Stimulated activated CD8-positive, alpha-beta memory T cell treated with anti-CD3 and anti-CD28 coated beads, Interleukin-15, amount 100 ng/mL, for 24 hours (primary cell): ENCODE data around the gene IQGAP3.
"Not testable (repeated sequence)": the region's sequence is repeated elsewhere in the genome, so short reads cannot be mapped to it uniquely, and the experiment has no call there.

Experiments
- DNase-seq: peaks from one replicate; pipeline ENCODE4 v3.0.0-alpha.2; 2020; ENCODE audit warnings: low read depth

Gene IQGAP3

DNA sequence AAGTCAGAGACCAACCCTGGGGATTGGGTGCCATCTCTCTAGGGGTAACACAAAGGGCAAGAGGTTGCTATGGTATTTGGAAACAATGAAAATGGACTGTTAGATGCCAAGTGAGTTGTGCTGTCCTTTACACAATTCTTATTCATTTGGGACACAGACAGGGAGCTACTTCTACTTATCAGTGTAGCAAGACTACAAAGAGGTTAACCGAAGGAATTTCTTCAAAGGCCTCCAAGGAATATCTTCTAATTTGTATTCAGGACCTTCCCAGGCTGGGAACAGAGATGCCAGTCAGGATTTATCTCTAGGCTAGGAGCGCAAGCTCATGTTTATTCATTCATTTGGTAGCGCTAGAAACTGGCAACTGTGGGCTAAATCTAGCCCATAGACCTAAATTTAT lies 21.8 kb upstream of the IQGAP3 start:
- DNase-seq: no peak

DNA sequence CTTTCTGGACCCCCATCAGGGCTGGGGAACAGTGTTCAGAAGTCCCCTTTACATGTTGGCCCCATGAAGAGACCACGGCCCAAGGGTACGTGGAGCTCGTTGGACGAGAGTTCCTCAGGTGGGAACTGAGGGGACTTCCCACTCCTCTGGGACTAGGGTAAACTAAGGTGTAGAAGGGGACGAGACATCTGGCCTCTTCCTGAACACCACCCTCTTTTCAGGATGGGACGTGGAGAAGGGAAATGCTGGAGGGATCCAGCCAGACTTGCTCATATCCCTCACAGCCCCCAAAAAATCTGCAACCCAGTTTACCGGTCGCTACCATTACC lies 21.3 kb upstream of the IQGAP3 start:
- no peak for DNase-seq

DNA sequence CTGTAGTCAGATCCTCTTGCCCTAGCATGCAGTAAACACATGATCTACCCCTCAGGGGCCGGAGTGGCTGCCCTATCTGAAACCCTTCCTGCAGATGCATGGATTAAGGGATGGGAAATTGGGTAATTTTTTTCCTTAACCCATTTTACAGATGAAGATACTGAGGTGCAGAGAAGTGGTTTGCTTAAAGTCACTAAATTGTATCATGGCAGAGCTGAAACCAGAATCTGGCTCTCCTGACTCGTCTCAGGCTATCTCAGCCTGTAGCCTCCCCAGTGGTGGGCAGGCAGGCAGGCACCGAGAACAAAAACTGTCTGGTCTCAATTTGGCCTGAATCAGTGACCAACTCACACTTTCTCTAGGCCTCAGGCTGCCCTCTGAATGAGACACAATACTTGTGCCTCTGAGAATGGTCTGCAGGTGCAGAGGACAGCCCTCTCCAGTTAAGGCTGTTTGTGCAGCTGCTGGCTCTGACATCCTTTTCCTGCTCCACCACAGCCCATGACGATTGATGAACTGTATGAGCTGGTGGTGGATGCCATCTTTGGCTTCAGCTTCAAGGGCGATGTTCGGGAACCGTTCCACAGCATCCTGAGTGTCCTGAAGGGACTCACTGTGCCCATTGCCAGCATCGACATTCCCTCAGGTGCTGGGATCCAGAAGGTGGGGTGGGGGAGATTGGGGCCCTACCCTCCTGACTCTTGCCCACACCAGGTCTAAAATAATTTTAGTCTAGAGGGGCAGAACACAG lies 20.7 kb upstream of the IQGAP3 start:
- no peak for DNase-seq

DNA sequence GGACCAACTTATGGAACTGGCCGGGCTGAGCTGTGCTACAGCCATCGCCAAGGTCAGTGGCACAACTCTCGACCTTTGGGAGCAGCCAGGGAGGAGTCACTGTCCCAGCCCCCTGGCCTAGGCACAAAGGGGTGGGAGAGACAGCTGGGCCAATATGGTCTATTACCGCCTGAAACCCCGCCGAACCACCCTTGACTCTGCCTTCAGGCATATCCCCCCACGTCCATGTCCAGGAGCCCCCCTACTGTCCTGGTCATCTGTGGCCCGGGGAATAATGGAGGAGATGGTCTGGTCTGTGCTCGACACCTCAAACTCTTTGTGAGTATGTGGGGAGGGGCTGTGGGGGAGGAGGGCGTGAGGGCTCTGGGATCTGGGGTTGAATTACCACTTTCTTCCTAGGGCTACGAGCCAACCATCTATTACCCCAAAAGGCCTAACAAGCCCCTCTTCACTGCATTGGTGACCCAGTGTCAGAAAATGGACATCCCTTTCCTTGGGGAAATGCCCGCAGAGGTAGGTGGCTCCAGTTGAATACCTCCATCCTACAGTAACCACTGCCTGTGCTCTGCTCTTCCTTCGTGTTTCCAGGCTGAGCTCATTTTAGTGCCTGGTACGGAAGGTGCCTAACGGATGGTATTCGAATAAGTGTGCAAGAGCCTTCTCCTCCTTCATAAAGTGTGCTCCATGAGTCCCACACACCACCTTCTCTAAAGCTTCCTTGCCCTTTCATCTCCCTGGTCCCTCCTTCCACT lies 20.0 kb upstream of the IQGAP3 start:
- DNase-seq: no peak

DNA sequence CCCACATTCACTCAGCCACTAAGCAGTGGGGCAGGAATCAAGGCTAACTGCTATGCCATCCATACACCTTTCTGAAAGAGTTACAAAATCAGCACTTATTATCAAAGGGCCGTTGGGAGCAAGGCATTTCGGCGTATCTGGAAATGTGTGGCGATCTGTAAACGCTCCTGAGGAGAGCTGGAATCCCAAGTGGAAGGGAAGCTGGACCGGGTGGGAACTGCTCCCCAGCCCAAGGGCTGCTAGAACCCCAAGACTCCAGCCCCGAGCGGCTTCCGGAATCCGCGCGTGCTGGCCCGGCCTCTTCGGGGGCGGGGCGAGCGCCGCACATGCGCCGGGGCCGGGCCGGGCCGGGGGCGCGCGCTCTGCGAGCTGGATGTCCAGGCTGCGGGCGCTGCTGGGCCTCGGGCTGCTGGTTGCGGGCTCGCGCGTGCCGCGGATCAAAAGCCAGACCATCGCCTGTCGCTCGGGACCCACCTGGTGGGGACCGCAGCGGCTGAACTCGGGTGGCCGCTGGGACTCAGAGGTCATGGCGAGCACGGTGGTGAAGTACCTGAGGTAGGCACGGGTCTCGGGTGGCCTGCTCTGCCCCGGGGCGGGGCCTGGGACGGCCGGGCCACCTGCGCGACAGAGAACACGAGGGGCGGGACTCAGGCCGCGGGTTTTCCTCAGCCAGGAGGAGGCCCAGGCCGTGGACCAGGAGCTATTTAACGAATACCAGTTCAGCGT lies 19.2 kb upstream of the IQGAP3 start, which contains the start of gene NAXE:
TSS of gene NAXE (plus strand) at position 345 of the 726 bp plus-strand sequence. CDS start at position 374, 29 bp downstream.
- DNase-seq: peak; percentile 39

DNA sequence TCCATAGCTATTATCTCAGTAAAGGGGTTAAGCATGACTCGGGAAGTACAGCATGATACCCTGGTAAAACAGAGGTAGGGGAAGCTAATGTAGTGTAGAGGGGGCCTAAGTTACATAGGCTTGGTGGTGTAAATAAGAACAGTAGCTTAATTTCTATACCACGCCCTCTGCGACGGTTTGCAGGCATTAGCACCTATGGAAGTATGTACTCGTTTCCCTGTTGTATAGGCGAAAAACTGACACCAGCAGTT lies 18.7 kb upstream of the IQGAP3 start:
- DNase-seq: no peak

DNA sequence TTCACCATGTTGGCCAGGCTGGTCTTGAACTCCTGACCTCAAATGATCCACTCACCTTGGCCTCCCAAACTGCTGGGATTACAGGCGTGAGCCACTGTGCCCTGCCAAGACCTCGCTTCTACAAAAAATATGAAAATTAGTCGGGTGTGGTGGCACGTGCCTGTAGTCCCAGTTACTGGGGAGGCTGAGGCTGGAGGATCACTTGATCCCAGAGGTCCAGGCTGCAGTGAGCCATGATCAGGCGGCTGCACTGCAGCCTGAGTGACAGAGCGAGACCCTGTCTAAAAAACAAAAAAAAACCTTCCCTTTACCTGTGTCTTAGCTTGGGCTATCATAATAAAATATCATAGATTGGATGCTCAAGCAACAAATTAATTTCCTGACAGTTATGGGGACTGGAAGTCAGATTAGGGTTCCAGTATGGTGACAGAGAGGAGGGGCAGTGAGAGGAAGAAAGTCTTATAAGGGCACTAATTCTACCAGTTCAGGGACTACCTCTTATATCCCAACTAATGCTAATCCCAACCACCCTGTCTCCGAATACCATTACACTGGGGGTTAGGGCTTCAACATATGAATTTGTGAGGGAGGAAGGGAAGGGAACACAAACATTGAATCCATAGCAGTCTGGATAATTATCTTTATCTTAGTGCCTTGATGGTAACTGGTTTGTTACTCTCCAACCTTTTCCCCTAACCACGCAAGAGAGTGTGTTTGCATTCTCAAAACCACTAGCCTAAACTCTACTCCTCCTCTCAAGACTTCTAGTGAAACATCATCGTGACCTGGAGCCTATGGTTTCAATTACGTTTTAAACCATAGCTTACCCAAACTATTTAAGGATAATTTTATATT lies 18.2 kb upstream of the IQGAP3 start:
- no peak for DNase-seq

DNA sequence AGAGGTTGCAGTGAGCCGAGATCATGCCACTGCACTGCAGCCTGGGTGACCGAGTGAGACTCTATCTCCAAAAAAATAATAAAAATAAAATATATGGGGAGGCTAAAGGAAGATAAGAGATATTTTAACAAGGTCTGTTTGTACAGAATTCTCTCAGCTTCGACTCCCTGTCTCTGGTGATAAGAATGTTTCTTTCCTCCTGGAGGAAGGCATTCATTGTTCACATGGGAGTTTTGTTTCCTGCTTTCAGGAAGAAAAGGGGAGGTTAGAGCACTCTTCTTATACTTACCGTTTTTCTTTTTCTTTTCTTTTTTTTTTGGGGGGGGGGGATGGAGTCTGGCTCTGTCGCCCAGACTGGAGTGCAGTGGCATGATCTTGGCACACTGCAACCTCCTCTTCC lies 17.2 kb upstream of the IQGAP3 start:
- no peak for DNase-seq

DNA sequence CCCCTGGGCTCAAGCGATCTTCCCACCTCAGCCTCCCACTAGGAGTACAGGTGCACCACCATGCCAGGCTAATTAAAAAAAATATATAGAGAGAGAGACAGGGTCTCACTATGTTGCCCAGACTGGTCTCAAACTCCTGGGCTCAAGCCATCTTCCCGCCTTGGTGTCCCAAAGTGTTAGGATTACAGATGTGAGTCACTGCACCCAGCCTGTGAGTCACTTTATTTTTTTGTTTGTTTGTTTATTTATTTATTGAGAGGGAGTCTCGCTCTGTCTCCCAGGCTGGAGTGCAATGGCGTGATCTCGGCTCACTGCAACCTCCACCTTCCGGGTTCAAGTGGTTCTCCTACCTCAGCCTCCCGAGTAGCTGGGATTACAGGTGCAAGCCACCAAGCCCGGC lies 15.6 kb upstream of the IQGAP3 start:
- DNase-seq: not testable (repeated sequence)

DNA sequence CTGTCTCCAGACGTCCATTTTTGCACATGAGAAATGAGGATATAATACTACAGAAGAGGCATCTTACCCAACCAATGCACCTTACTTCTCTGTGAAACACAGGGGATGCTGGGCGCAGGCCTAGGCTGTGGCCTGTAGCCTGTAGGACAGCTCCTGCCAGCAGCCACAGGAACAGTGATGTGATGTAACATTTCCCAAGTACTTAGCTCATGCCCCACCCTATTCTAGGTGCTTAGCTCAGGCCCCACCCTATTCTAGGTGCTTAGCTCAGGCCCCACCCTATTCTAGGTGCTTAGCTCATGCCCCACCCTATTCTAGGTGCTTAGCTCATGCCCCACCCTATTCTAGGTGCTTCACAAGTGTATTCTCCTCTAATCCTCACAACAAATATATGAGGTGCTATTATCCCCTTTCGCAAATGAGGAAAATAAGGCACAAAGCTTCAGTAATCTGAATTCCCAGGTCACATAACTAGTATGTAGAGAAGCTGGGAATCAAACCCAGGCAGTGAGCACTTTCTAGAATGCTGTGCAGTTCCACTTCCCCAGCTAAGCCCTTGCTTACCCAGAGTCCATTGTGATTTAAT lies 14.6 kb upstream of the IQGAP3 start:
- DNase-seq: no peak

DNA sequence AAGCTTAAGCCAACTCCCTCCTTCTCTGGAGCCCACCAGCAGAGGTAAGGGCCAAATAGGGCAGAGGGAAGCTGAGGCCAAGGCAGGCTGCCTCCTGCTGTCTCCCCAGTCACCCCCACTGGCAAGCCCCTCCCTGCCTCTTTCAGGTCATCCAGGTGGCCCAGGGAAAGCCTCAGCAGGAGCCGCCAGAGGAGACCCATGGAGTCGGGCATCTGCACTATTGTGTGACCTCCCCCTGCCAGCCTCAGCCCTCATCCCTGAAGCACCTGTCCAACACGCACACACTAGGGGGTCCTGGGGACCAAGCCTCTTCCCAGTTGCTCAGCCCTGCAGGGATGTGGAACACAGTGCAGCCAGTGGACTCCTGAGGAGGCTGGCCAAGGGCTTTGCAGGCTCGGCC lies 14.0 kb upstream of the IQGAP3 start:
- no peak for DNase-seq

DNA sequence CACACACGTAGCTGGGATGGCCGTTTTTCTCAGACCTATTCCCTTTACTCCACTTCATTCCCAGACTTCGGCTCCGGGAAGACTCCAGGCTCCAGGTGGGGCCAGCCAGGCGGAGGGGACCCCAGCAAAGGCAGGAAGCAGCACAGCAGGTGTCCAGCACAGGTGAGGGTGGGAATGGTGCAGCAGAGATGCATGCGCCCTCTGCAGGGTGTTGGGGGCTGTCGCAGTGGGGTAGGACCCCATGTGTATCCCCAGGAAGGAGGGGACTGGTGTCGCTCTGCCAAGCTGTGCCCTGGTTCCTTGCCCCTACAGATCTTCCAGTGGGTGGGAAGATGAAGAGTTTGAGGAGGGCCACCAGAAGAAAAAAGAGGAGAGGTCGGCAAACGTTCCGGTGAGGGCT lies 12.4 kb upstream of the IQGAP3 start:
- DNase-seq: no peak

DNA sequence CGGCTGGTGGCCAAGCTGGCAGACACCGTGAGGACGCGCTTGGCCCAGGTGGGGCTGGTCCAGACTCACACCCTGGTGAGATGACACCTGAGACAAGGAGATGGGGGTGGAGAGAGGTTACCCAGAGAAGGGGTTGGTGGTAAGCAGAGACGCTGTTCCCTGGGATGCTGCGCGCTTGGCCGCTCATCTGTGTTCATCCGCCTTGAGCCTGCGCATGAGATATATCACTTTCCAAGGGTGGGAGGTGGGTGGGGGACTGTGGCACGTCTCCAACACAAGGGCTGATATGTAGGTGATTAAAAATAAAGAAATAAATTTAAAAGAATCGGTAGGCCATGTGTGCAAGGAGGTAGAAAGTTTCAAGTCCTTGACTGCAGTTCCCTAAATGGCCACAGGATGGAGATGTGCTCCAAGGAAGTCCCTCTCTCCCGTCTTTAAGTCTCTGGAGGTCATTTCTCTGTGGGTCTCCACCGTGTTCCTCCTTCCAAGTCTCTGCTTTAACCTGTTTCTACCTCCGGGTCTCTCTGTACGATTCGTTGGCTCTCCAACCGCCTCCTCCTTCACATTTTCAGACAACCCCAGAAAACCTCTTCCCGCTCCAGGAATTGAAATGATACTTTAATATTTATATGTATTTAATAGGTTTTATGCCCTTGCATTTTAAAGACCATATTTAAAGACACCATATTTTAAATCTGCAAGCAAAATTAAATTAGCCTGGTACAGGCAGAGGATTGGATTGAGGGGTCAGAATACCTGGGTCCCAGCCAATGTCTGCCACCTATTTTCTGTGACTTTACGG lies 11.7 kb upstream of the IQGAP3 start:
- no peak for DNase-seq

DNA sequence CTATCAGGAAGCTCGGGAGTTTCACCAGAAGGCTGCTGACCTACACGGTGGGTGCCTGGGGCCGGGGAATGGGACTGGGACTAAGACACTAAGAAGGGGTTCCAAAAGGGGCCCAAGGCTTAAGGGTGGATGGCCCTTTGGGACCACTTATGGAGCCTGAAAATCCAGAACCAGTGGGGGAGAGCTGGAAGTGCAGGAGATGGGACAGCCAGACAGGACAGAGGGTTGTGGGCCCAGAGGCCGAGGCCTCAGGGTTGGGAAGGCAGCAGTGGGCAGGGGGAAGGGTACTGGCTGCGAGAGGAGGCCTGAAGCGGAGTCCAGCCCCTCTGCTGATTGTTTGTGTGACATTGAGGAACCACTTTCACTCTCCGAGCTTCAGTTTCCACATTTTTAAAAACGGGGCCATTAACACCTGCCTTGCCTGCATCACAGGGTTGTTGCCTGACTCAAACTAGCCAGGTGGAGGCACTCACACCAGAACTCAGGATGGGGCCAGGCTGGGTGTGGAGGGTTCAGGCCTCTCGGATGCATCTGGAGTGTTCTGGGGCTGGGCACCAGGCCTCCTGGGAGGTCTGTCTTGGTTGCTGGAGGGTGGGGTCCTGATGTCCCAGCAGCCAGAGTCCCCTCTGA lies 10.1 kb upstream of the IQGAP3 start:
- DNase-seq: no peak

DNA sequence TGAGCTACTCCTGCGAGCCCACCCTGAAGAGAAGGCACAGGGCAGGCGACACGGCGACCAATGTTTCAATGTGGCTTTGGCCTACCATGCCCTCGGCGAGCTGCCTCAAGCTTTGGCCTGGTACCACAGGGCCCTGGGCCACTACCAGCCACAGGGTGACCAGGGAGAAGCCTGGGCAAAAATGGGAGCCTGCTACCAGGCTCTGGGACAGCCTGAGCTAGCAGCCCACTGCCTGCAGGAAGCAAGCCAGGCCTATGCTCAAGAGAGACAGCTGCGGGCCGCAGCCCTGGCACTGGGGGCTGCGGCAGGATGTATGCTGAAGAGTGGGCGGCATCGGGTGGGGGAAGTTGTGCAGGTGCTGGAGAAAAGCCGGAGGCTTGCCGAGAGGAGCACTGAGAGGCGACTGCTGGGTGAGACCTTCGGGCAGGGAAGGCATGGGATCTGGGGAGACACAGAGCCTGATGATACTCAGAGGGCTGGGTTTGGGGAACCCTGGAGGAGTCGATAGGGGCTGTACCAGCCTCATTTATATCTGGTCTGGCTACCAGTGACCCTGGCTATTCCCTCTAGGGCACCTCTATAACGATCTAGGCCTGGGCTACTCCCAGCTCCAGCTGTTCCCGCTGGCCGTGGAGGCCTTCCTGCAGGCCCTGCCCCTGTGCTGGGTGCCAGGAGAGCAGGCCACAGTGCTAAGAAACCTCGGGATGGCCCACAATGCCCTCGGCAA lies 9.5 kb upstream of the IQGAP3 start:
- DNase-seq: no peak

DNA sequence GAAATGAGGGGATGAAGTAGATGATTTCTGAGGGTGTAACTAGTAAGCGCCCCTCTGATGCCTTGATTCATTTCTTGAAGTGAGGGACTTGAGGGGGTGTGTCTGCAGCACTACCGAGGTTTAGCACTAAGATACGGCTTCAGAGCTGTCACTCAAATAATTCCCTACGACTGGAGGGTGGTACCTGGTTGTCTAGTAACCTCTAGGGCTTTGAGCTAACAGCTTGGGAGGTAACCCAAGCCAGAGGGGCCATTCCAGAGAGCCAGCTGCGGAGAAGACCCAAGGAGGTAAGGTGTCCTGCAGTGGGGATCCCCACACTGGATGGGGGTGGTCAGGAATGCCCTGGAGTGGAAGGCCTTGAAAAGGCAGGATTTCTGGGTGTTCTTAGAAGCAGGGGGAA lies 7.1 kb upstream of the IQGAP3 start, which contains the start of gene TTC24:
TSS of gene TTC24 (plus strand) at position 252 of the 400 bp plus-strand sequence. CDS start 1,642 bp downstream, outside the sequence.
- DNase-seq: no peak

DNA sequence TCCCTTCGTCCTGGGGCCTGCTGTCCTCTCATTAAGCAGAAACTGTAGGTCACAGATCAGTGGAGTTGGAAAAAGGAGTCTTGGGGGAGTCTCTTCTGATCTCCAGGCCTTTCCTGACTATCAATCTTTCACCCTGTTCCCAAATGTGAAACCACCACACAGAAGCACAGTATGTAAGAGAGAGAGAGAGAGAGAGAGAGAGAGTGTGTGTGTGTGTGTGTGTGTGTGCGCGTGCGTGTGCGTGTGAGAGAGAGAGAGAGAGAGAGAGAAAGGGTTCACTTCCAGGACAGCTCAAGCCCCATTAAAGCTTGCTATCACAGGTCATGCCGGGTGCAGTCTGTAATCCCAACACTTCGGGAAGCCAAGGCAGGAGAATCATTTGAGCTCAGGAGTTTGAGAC lies 5.7 kb upstream of the IQGAP3 start:
- DNase-seq: no peak

DNA sequence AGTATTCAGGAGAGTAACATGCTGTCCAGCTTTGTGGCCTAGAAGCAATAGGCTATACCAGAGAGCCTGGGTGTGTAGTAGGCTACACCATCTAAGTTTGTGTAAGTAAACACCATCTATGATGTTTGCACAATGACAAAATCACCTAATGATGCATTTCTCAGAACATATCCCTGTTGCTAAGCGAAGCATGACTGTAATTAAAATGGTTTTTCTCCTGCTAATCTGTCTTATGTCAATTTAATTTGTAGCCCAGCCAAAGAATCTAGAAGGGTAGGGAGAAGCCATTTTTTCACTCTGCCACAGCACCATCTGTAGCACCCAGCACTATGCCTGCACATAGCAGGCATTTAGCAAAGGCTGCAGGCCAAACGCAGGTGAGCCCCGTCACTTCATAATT lies 5.2 kb upstream of the IQGAP3 start:
- DNase-seq: no peak

DNA sequence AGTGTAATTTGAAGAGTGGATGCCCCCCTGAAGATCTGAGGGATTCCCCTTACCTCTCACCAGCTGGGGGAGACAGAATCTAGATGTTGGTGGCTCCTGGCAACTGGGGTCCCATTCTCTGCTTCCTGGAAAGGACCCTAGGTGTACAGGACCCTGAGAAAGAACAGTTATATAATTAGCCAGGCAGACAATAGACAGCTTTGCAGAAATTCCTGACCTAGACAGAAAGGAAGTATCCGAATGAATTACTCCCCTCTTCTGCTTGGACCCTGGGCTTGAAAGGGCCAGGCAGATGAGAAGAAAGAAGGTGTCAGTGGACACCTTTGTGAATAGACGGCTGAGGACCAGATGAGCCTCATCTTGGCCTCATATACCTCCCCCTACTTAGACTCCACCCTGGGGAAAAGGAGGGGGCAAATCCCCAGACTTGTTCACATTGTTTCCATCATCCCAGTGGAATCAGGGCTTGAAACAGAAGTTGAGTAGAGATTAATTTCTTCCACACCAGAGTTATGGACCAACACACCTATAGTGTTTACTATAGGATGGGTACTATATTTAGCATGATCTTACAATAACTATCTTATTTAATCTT lies 1.8 kb upstream of the IQGAP3 start:
- DNase-seq: no peak

DNA sequence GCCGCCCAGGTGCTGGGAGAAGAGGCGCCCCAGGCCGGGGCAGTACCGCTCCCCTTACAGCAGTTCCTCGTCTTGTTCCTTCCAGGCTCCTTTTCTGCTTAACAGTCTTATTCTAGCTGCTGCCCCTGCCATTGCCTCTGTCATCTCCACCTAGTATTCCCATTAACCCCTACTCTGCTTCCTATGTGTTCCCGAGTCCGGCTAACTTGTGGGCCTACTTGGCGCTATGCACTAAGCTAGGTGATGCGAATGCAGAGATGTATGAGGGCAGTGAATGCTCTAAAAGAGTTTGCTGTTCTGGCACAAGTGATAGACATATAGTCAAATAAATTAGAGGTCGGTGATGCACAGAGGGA lies 276 bp upstream of the IQGAP3 start:
- DNase-seq: no peak
